HEK293 (cell line): Measurements from ENCODE around the gene SLC35G2.

ENCODE experiments used
- CTCF ChIA-PET: fragments of 350-600 bp; formaldehyde crosslinking; extraction: SDS; loops from one replicate; lab custom pipeline; 2021; ENCODE audit warnings: antibody characterized with exemption; lab: Yijun Ruan, JAX
- POLR2A ChIA-PET: fragments of 300-600 bp; formaldehyde crosslinking; extraction: SDS; loops from one replicate; lab custom pipeline; 2020; ENCODE audit warnings: antibody characterized with exemption, inconsistent platforms; lab: Yijun Ruan, JAX
- H3K27ac ChIP-seq: fragments of 200-500 bp; sonication (Bioruptor generic); 2 replicates; pipeline ENCODE4 v1.5.1; 2014; ENCODE audit warnings: low read depth, low read length, control low read depth, inconsistent platforms; ENCODE audit errors: extremely low read depth
- H3K36me3 ChIP-seq, 2 experiments: fragments of 200-500 bp in 1 of 2; sonication (Bioruptor generic) in 1 of 2; 1 replicate in 1 of 2; 2 replicates in 1 of 2; pipeline ENCODE4 v1.5.1; 2014 to 2017; ENCODE audit warnings: inconsistent platforms in 2 of 2, low read length in 2 of 2; ENCODE audit not compliant: control insufficient read depth in 2 of 2, insufficient read depth in 1 of 2
- H3K4me1 ChIP-seq: fragments of 200-500 bp; sonication (Bioruptor generic); 2 replicates; pipeline ENCODE4 v1.5.1; 2014; ENCODE audit warnings: mild to moderate bottlenecking, low read length, inconsistent platforms; ENCODE audit not compliant: control insufficient read depth, insufficient read depth
- H3K4me3 ChIP-seq: 2 replicates; pipeline ENCODE4 v1.5.1; 2011; ENCODE audit warnings: low read depth, mild to moderate bottlenecking, control low read depth, low read length, moderate library complexity
- H3K9me3 ChIP-seq: fragments of 200-500 bp; sonication (Bioruptor generic); 2 replicates; pipeline ENCODE4 v1.5.1; 2014; ENCODE audit warnings: low read depth, low read length, inconsistent platforms; ENCODE audit not compliant: control insufficient read depth, insufficient read depth
- GLI4 ChIP-seq: fragments of 450-650 bp; formaldehyde crosslinking; IDR thresholded peaks from 2 replicates; pipeline ENCODE4 v1.5.1; 2016; ENCODE audit warnings: missing biosample characterization, missing genetic modification characterization
- OSR2 ChIP-seq: fragments of 450-650 bp; formaldehyde crosslinking; IDR thresholded peaks from 2 replicates; pipeline ENCODE4 v1.5.1; 2016; ENCODE audit warnings: missing biosample characterization, missing genetic modification characterization
- PRDM1 ChIP-seq: fragments of 450-650 bp; formaldehyde crosslinking; IDR thresholded peaks from 2 replicates; pipeline ENCODE4; 2016; ENCODE audit warnings: missing biosample characterization, missing genetic modification characterization
- RBAK ChIP-seq: fragments of 450-650 bp; formaldehyde crosslinking; IDR thresholded peaks from 2 replicates; pipeline ENCODE4 v1.5.1; 2016; ENCODE audit warnings: missing biosample characterization, missing genetic modification characterization
- ZBTB1 ChIP-seq: fragments of 450-650 bp; formaldehyde crosslinking; IDR thresholded peaks from 2 replicates; pipeline ENCODE4 v1.5.1; 2016; ENCODE audit warnings: missing biosample characterization, missing genetic modification characterization
- ZBTB21 ChIP-seq: fragments of 450-650 bp; formaldehyde crosslinking; IDR thresholded peaks from 2 replicates; pipeline ENCODE4 v1.5.1; 2017; ENCODE audit warnings: missing biosample characterization, missing genetic modification characterization
- ZNF121 ChIP-seq: fragments of 450-650 bp; formaldehyde crosslinking; IDR thresholded peaks from 2 replicates; pipeline ENCODE4 v1.5.1; 2016; ENCODE audit warnings: missing biosample characterization, missing genetic modification characterization
- ZNF132 ChIP-seq: fragments of 450-650 bp; formaldehyde crosslinking; IDR thresholded peaks from 2 replicates; pipeline ENCODE4 v1.5.1; 2017; ENCODE audit warnings: missing biosample characterization, missing genetic modification characterization, borderline replicate concordance
- ZNF354C ChIP-seq: fragments of 450-650 bp; formaldehyde crosslinking; IDR thresholded peaks from 2 replicates; pipeline ENCODE4 v1.5.1; 2016; ENCODE audit warnings: missing biosample characterization, missing genetic modification characterization, low read depth, borderline replicate concordance
- ZNF366 ChIP-seq: fragments of 450-650 bp; formaldehyde crosslinking; conservative IDR thresholded peaks from 2 replicates; pipeline ENCODE4 v1.5.1; 2016; ENCODE audit warnings: missing biosample characterization, missing genetic modification characterization
- ZNF660 ChIP-seq: fragments of 450-650 bp; IDR thresholded peaks from 2 replicates; pipeline ENCODE4 v1.5.1; 2018; ENCODE audit warnings: missing biosample characterization, mild to moderate bottlenecking, missing genetic modification characterization
- ZNF707 ChIP-seq: fragments of 450-650 bp; formaldehyde crosslinking; IDR thresholded peaks from 2 replicates; pipeline ENCODE4 v1.5.1; 2016; ENCODE audit warnings: missing biosample characterization, missing genetic modification characterization
- TF ChIP-seq, protein P1 (sequence below): fragments of 450-650 bp; IDR thresholded peaks from 2 replicates; pipeline ENCODE4 v1.5.1; 2018; ENCODE audit warnings: missing biosample characterization, missing genetic modification characterization
- TF ChIP-seq, protein P2 (sequence below): fragments of 450-650 bp; formaldehyde crosslinking; IDR thresholded peaks from 2 replicates; pipeline ENCODE4 v1.5.1; 2017; ENCODE audit warnings: missing biosample characterization, missing genetic modification characterization
- TF ChIP-seq, protein P3 (sequence below): fragments of 450-650 bp; formaldehyde crosslinking; conservative IDR thresholded peaks from 2 replicates; pipeline ENCODE4 v1.5.1; 2016; ENCODE audit warnings: low read depth, missing biosample characterization, missing genetic modification characterization
- TF ChIP-seq, protein P4 (sequence below): fragments of 450-650 bp; formaldehyde crosslinking; IDR thresholded peaks from 2 replicates; pipeline ENCODE4 v1.5.1; 2016; ENCODE audit warnings: missing biosample characterization, missing genetic modification characterization
- TF ChIP-seq, protein P5 (sequence below): fragments of 450-650 bp; formaldehyde crosslinking; IDR thresholded peaks from 2 replicates; pipeline ENCODE4 v1.5.1; 2016; ENCODE audit warnings: missing biosample characterization, missing genetic modification characterization
- TF ChIP-seq, protein P6 (sequence below): fragments of 450-650 bp; formaldehyde crosslinking; IDR thresholded peaks from 2 replicates; pipeline ENCODE4; 2016; ENCODE audit warnings: missing biosample characterization, missing genetic modification characterization

SLC35G2 gene

DNA sequence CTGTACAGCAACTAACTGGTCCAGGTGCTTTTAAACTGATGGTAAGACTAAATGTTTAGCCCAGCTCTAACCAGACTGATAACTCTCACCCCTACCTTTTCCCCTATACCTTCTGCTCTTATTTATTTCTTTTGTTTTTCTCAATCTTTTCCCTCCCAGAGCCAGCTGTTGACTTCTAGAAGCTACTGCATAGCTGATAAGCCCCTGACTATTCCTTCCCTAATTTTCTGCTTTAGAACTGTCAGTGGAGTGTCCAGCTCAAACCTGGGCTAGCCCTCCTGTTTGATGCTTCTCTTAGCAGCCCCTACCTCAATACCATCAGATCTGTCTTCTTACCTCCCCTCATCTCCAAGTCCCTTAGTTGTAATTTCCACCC, 20.6 kb downstream of the SLC35G2 start (continued):
- no peak for TF ChIP-seq ZNF132 (tag by site-specific recombination)

DNA sequence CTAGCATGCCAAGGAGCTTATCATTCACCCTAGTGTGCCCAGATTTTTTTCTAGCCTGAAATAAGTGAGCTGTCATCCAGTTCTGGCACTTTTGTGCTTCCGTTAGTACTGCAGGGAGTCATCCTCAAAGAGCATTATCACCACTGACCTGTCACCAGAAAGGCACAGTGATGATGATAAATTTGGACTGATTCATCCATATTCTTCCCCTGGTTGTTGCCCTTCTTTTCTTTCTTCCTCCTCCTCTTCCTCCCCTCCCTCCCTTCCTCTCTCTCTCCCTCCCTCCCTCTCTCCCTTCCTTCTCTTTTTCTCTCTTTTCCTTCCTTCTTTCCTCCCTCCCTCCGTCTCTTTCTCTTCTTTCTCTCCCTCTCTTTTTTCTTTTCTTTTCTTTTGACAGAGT, 21.3 kb downstream of the SLC35G2 start:
- Histone ChIP-seq H3K9me3 (no peaks in the 10 kb centered on the region), H3K36me3 (peaks cover 0 to 27% of the 10 kb centered on the region in 2 experiments; a peak in 2 of 3 replicates), H3K4me3 (no peak overlapping the region), H3K27ac (no peak overlapping the region), H3K4me1 (peaks cover 5% of the 10 kb centered on the region; the same call in 1 of the 2 replicates)
- TF ChIP-seq GLI4 (tag by site-specific recombination): no peak
- TF ChIP-seq, protein P1, sequence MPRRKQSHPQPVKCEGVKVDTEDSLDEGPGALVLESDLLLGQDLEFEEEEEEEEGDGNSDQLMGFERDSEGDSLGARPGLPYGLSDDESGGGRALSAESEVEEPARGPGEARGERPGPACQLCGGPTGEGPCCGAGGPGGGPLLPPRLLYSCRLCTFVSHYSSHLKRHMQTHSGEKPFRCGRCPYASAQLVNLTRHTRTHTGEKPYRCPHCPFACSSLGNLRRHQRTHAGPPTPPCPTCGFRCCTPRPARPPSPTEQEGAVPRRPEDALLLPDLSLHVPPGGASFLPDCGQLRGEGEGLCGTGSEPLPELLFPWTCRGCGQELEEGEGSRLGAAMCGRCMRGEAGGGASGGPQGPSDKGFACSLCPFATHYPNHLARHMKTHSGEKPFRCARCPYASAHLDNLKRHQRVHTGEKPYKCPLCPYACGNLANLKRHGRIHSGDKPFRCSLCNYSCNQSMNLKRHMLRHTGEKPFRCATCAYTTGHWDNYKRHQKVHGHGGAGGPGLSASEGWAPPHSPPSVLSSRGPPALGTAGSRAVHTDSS (tag by site-specific recombination): peak; percentile 50; the same call in 1 of the 2 replicates
- TF ChIP-seq ZNF366 (tag by site-specific recombination): peak; percentile 70
- ChIA-PET CTCF (no interaction called here), POLR2A (no interaction called here)

DNA sequence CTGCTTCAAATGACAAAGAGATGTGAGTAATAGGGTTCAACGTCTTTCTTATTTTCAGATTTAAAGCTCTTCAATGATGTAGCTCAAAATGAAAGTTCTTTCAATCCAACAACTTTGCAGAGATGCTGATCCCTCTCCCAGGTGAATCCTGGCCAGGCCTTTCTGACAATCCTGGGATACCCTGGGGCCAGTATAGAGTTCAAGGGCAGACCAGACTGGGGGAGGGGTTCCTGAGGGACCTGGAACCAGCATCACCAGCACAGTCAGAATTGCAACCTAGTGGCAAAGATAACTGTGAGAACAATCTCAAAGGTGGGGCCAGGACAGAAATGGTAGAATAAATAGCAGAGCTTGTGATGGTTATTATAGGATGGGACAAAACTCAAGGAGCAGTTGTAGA, 23.4 kb downstream of the SLC35G2 start:
- no peaks in the 10 kb centered on the region for H3K9me3 ChIP-seq
- ChIA-PET POLR2A (interaction anchor here (1.0 kb wide), 1 partner anchor 19 kb away, joined by 3 read pairs; the partner anchor contains the start of gene NCK1), CTCF (interaction anchor here (0.6 to 0.7 kb wide), 2 partner anchors 8 to 119 kb away, joined by 3 read pairs; no protein-coding TSS in a partner anchor)
- H3K36me3 ChIP-seq: peaks cover 0 to 23% of the 10 kb centered on the region in 2 experiments; a peak in 2 of 3 replicates
- no peaks in the 10 kb centered on the region for H3K4me1 ChIP-seq
- no peak for TF ChIP-seq ZNF121 (tag by site-specific recombination)
- no peak for TF ChIP-seq ZNF707 (tag by site-specific recombination)
- TF ChIP-seq ZNF354C (tag by site-specific recombination): no peak
- TF ChIP-seq, protein P2, sequence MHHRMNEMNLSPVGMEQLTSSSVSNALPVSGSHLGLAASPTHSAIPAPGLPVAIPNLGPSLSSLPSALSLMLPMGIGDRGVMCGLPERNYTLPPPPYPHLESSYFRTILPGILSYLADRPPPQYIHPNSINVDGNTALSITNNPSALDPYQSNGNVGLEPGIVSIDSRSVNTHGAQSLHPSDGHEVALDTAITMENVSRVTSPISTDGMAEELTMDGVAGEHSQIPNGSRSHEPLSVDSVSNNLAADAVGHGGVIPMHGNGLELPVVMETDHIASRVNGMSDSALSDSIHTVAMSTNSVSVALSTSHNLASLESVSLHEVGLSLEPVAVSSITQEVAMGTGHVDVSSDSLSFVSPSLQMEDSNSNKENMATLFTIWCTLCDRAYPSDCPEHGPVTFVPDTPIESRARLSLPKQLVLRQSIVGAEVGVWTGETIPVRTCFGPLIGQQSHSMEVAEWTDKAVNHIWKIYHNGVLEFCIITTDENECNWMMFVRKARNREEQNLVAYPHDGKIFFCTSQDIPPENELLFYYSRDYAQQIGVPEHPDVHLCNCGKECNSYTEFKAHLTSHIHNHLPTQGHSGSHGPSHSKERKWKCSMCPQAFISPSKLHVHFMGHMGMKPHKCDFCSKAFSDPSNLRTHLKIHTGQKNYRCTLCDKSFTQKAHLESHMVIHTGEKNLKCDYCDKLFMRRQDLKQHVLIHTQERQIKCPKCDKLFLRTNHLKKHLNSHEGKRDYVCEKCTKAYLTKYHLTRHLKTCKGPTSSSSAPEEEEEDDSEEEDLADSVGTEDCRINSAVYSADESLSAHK (tag by site-specific recombination): no peak
- TF ChIP-seq, protein P3, sequence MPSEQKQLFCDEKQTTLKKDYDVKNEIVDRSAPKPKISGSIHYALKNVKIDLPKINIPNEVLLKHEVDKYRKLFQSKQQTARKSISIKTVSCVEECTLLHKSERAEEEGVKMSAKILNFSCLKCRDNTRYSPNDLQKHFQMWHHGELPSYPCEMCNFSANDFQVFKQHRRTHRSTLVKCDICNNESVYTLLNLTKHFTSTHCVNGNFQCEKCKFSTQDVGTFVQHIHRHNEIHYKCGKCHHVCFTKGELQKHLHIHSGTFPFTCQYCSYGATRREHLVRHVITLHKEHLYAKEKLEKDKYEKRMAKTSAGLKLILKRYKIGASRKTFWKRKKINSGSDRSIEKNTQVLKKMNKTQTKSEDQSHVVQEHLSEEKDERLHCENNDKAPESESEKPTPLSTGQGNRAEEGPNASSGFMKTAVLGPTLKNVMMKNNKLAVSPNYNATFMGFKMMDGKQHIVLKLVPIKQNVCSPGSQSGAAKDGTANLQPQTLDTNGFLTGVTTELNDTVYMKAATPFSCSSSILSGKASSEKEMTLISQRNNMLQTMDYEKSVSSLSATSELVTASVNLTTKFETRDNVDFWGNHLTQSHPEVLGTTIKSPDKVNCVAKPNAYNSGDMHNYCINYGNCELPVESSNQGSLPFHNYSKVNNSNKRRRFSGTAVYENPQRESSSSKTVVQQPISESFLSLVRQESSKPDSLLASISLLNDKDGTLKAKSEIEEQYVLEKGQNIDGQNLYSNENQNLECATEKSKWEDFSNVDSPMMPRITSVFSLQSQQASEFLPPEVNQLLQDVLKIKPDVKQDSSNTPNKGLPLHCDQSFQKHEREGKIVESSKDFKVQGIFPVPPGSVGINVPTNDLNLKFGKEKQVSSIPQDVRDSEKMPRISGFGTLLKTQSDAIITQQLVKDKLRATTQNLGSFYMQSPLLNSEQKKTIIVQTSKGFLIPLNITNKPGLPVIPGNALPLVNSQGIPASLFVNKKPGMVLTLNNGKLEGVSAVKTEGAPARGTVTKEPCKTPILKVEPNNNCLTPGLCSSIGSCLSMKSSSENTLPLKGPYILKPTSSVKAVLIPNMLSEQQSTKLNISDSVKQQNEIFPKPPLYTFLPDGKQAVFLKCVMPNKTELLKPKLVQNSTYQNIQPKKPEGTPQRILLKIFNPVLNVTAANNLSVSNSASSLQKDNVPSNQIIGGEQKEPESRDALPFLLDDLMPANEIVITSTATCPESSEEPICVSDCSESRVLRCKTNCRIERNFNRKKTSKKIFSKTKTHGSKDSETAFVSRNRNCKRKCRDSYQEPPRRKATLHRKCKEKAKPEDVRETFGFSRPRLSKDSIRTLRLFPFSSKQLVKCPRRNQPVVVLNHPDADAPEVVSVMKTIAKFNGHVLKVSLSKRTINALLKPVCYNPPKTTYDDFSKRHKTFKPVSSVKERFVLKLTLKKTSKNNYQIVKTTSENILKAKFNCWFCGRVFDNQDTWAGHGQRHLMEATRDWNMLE (tag by site-specific recombination): no peak
- TF ChIP-seq, protein P4, sequence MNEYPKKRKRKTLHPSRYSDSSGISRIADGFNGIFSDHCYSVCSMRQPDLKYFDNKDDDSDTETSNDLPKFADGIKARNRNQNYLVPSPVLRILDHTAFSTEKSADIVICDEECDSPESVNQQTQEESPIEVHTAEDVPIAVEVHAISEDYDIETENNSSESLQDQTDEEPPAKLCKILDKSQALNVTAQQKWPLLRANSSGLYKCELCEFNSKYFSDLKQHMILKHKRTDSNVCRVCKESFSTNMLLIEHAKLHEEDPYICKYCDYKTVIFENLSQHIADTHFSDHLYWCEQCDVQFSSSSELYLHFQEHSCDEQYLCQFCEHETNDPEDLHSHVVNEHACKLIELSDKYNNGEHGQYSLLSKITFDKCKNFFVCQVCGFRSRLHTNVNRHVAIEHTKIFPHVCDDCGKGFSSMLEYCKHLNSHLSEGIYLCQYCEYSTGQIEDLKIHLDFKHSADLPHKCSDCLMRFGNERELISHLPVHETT (tag by site-specific recombination): no peak
- TF ChIP-seq, protein P5, sequence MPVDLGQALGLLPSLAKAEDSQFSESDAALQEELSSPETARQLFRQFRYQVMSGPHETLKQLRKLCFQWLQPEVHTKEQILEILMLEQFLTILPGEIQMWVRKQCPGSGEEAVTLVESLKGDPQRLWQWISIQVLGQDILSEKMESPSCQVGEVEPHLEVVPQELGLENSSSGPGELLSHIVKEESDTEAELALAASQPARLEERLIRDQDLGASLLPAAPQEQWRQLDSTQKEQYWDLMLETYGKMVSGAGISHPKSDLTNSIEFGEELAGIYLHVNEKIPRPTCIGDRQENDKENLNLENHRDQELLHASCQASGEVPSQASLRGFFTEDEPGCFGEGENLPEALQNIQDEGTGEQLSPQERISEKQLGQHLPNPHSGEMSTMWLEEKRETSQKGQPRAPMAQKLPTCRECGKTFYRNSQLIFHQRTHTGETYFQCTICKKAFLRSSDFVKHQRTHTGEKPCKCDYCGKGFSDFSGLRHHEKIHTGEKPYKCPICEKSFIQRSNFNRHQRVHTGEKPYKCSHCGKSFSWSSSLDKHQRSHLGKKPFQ: no peak
- no peak for TF ChIP-seq ZNF660 (tag by site-specific recombination)
- no peak for TF ChIP-seq OSR2 (tag by site-specific recombination)
- TF ChIP-seq ZBTB21 (tag by site-specific recombination): no peak
- TF ChIP-seq ZBTB1 (tag by site-specific recombination): no peak
- no peak for TF ChIP-seq RBAK (tag by site-specific recombination)
- TF ChIP-seq, protein P6, sequence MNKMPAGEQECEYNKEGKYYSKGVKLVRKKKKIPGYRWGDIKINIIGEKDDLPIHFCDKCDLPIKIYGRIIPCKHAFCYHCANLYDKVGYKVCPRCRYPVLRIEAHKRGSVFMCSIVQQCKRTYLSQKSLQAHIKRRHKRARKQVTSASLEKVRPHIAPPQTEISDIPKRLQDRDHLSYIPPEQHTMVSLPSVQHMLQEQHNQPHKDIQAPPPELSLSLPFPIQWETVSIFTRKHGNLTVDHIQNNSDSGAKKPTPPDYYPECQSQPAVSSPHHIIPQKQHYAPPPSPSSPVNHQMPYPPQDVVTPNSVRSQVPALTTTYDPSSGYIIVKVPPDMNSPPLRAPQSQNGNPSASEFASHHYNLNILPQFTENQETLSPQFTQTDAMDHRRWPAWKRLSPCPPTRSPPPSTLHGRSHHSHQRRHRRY: no peak
- no peak for TF ChIP-seq PRDM1 (tag by site-specific recombination)
- no peak overlapping the region for H3K4me3 ChIP-seq
- H3K27ac ChIP-seq: no peak overlapping the region
